Prostate gland (tissue), 2 donors: ENCODE measurements around the gene HECTD1. TPM values are rescaled to one million over a fixed set of nuclear protein-coding genes. Genes with fewer than 3 reads are reported as not detected.

Experiments used
- DNase-seq: peaks from one replicate; pipeline ENCODE4 v3.0.0-alpha.2; 2019; ENCODE audit warnings: low spot score
- H3K27ac ChIP-seq, 2 donors: fragments of 200-600 bp; sonication (generic); 2 replicates each; pipeline ENCODE4 v1.5.1; 2017 to 2019
- H3K27me3 ChIP-seq: fragments of 200-600 bp; sonication (generic); replicated peaks from 2 replicates; pipeline ENCODE4 v1.5.1; 2019; ENCODE audit not compliant: insufficient read depth
- H3K36me3 ChIP-seq, 2 donors: fragments of 200-600 bp; sonication (generic); 1 replicate in 1 of 2; 2 replicates in 1 of 2; pipeline versions ENCODE4 v1.5.1 to v1.8.1; 2017 to 2019
- H3K4me1 ChIP-seq: fragments of 200-600 bp; sonication (generic); replicated peaks from 2 replicates; pipeline ENCODE4 v1.5.1; 2019
- H3K4me3 ChIP-seq, 2 donors: fragments of 200-600 bp; sonication (generic); 2 replicates each; pipeline ENCODE4 v1.5.1; 2017 to 2019
- H3K9me3 ChIP-seq: fragments of 200-600 bp; sonication (generic); 2 replicates; pipeline ENCODE4 v1.5.1; 2017
- POLR2A ChIP-seq: fragments of 450-650 bp; IDR thresholded peaks from one replicate; pipeline ENCODE4 v1.6.1; 2016; ENCODE audit warnings: antibody characterized with exemption, mild to moderate bottlenecking
- POLR2AphosphoS5 ChIP-seq: sonication (generic); formaldehyde crosslinking; IDR thresholded peaks from one replicate; pipeline ENCODE4 v1.6.1; 2017; ENCODE audit warnings: antibody characterized with exemption
- WGBS: methylation state at CpG from one replicate; pipeline ENCODE4 v1.1.5; 2018; 5-methylcytosine and 5-hydroxymethylcytosine counted together
- intact Hi-C: fragments of 100-400 bp; cut with DNase I; formaldehyde crosslinking; loops from one replicate; pipeline ENCODE4 v1.14.2; 2022
- total RNA-seq, 2 donors: library from RNA; depleted of rRNA; stranded (reverse); fragments of >200 nt; gene quantifications; one replicate each; pipeline ENCODE4 v1.1.0, GENCODE V29; 2016
- TF ChIP-seq, protein P1 (sequence below), 4 experiments: fragments of 200-600 bp in 2 of 4; fragments of 450-650 bp in 2 of 4; sonication (generic) in 2 of 4; IDR thresholded peaks; 1 replicate in 3 of 4; 2 replicates in 1 of 4; pipeline ENCODE4 v1.5.1; 2016 to 2019; ENCODE audit warnings: antibody characterized with exemption in 4 of 4, mild to moderate bottlenecking in 2 of 4, moderate library complexity in 2 of 4

The HECTD1 gene
- total RNA-seq, 2 donors from 2014 or later, result 108 to 189 TPM

DNA sequence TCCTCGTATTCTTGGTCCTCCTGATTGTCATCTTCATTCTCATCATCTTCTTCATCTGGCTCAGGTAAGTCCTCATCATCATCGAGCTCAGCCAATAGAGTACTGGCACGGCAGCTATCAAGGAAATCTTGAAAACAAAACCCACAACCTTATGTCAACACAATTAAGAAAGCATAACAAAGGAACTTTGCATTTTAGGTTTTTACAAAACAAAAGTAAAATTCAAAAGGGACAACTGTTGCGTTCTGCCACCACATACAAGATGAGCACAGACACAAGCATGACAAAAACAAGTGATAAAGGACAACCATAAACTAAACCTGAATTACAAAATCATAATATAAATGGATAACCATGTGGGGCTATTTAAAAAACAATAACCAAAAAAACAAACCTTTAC lies 84.7 kb downstream of the HECTD1 start:
- Histone ChIP-seq H3K27me3 (no peaks in the 10 kb centered on the region), H3K27ac (no peak overlapping the region), H3K4me1 (no peaks in the 10 kb centered on the region), H3K36me3 (peaks cover 3 to 5% of the 10 kb centered on the region in 2 donors), H3K9me3 (no peaks in the 10 kb centered on the region), H3K4me3 (no peak overlapping the region)
- DNase-seq, result no peak
- WGBS, result 74% methylated on average over 4 of the region's 4 CpGs
- intact Hi-C loops, result no loop called here
- TF ChIP-seq POLR2A, result no peak
- no peak for TF ChIP-seq POLR2AphosphoS5
- TF ChIP-seq, protein P1, sequence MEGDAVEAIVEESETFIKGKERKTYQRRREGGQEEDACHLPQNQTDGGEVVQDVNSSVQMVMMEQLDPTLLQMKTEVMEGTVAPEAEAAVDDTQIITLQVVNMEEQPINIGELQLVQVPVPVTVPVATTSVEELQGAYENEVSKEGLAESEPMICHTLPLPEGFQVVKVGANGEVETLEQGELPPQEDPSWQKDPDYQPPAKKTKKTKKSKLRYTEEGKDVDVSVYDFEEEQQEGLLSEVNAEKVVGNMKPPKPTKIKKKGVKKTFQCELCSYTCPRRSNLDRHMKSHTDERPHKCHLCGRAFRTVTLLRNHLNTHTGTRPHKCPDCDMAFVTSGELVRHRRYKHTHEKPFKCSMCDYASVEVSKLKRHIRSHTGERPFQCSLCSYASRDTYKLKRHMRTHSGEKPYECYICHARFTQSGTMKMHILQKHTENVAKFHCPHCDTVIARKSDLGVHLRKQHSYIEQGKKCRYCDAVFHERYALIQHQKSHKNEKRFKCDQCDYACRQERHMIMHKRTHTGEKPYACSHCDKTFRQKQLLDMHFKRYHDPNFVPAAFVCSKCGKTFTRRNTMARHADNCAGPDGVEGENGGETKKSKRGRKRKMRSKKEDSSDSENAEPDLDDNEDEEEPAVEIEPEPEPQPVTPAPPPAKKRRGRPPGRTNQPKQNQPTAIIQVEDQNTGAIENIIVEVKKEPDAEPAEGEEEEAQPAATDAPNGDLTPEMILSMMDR (IDR thresholded peaks at IDR 0.05), result no peak

DNA sequence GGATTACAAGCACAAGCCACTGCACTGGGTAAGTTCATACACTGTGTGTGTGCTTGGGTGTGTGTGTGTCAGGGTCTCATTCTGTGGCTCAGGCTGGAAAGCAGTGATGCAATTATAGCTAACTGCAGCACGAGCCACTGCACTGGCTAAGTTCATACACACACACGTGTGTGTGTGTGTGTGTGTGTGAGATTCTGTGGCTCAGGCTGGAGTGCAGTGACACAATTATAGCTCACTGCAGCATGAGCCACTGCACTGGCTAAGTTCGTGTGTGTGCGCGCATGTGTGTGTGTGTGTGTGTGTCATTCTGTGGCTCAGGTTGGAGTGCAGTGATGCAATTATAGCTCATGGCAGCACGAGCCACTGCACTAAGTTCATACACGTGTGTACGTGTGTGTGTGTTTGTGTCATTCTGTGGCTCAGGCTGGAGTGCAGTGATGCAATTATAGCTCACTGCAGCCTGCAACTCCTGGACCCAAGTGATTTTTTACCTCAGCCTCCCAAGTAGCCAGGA lies 85.4 kb downstream of the HECTD1 start:
- intact Hi-C loops, result no loop called here
- TF ChIP-seq POLR2A (no peak), POLR2AphosphoS5 (no peak)
- TF ChIP-seq, protein P1 (IDR thresholded peaks at IDR 0.05), result no peak
- Histone ChIP-seq H3K4me1 (no peaks in the 10 kb centered on the region), H3K27ac (no peak overlapping the region), H3K36me3 (peaks cover 3 to 5% of the 10 kb centered on the region in 2 donors), H3K9me3 (no peaks in the 10 kb centered on the region), H3K27me3 (no peaks in the 10 kb centered on the region), H3K4me3 (no peak overlapping the region)
- DNase-seq, result no peak
- WGBS, result 83% methylated on average over 8 of the region's 8 CpGs

DNA sequence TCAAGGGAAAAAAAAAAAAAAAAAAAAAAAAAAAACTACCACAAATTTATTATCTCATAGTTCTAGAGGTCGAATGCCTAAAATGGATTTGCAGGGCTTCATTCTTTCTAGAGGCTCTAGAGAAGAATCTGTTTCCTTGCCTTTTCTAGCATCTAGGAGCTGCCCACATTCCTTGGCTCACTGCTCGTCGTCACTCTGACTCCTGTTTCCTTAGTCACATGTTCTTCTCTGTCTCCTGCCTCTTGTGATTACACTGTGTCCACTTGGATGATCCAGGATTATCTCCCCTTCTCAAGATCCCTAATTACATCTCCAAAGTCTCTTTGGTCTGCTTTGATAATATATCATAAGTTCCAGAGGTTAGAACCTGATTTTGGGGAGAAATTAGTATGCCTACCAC lies 88.7 kb downstream of the HECTD1 start:
- Histone ChIP-seq H3K4me1 (no peaks in the 10 kb centered on the region), H3K27me3 (no peaks in the 10 kb centered on the region), H3K4me3 (no peak overlapping the region), H3K36me3 (peaks cover 3 to 5% of the 10 kb centered on the region in 2 donors), H3K9me3 (no peaks in the 10 kb centered on the region), H3K27ac (no peak overlapping the region)
- DNase-seq, result no peak
- 78% methylated on average over 3 of the region's 3 CpGs for WGBS
- no peak for TF ChIP-seq POLR2AphosphoS5
- TF ChIP-seq, protein P1 (IDR thresholded peaks at IDR 0.05), result no peak
- no peak for TF ChIP-seq POLR2A
- intact Hi-C loops, result no loop called here

DNA sequence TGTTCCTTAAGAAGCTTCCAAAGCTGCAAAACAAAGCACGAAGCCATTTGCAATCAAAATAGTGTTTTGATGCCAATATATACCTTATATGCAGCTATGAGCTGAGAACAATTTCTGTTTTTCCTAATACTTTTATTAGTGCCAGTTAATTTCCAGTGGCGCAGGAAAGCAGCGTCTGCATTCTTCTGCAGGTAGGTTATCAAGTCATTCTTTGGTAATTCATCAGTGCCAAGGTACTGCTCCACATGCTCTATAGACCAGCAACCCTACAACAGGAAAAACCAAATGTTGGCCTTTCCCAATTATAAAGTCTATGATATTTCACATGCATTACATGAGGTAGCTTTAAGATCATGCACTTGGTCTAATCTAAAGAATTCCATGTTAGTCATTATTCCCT lies 93.8 kb downstream of the HECTD1 start:
- no peak for DNase-seq
- intact Hi-C loops, result no loop called here
- Histone ChIP-seq H3K4me1 (no peaks in the 10 kb centered on the region), H3K36me3 (peaks cover 0 to 10% of the 10 kb centered on the region in 2 donors), H3K4me3 (no peak overlapping the region), H3K27ac (no peak overlapping the region), H3K27me3 (no peaks in the 10 kb centered on the region), H3K9me3 (no peaks in the 10 kb centered on the region)
- 95% methylated on average over 3 of the region's 3 CpGs for WGBS
- TF ChIP-seq, protein P1 (IDR thresholded peaks at IDR 0.05), result no peak
- no peak for TF ChIP-seq POLR2AphosphoS5
- no peak for TF ChIP-seq POLR2A

DNA sequence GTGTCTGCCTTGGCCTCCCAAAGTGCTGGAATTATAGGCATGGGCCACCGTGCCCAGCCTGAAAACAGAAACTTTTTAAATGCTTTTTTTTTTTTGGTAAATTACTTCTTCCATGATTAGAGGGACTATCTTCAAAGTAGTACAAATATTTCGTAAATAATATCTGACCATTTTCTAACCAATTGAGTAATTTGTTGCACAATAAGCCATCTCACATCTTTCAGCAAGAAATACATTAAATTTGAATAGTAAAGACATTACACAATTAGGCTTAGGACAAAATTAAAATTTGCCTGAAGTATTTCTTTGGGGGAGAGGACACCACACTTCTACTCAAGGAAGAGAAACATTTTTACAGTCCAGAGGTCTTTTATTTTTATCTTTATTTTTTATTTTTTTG lies 96.7 kb downstream of the HECTD1 start:
- H3K27ac ChIP-seq, result no peak overlapping the region
- WGBS, result 94% methylated on average over 2 of the region's 2 CpGs
- intact Hi-C loops, result no loop called here
- no peaks in the 10 kb centered on the region for H3K9me3 ChIP-seq
- no peaks in the 10 kb centered on the region for H3K27me3 ChIP-seq
- DNase-seq, result no peak
- no peaks in the 10 kb centered on the region for H3K4me1 ChIP-seq
- no peak for TF ChIP-seq POLR2A
- TF ChIP-seq, protein P1 (IDR thresholded peaks at IDR 0.05), result no peak
- no peak for TF ChIP-seq POLR2AphosphoS5
- no peak overlapping the region for H3K4me3 ChIP-seq
- H3K36me3 ChIP-seq, result peaks cover 0 to 10% of the 10 kb centered on the region in 2 donors
